ENCODE measurements around the gene ARHGAP31. TPM values are rescaled to one million over a fixed set of nuclear protein-coding genes. Genes with fewer than 3 reads are reported as not detected.

ARHGAP31 gene
- 1 to 10 TPM; 6.5 to 8.9 TPM for total RNA-seq

- Histone ChIP-seq H3K9ac (ENCODE audit: low read depth in 2 of 2, low read length in 2 of 2) (peak within 1 kb of the TSS; percentile 74 to 92), H3K27me3 (no peaks in the 10 kb centered on the region), H3K36me3 (no peaks in the 10 kb centered on the region), H3K9me3 (no peaks in the 10 kb centered on the region), H3K4me1 (no peaks in the 10 kb centered on the region), H3K4me3 (peak within 1 kb of the TSS; percentile 68), H3K27ac (peak within 1 kb of the TSS; percentile 89)
- intact Hi-C loops (cut with DNase I) = no loop called here
- TF ChIP-seq CTCF (IDR thresholded peaks at IDR 0.05) = no peak
- peak; percentile 64 for DNase-seq
Observed at GRCh38 chr3:119293871-119294695, at the start of gene ARHGAP31. TSS of gene ARHGAP31 (plus strand) at chr3:119294383. CDS start at chr3:119294905, 522 bp downstream.

GRCh38 chr3:119245778-119246177, 48.4 kb upstream of the ARHGAP31 start:
- no peak for TF ChIP-seq CTCF (IDR thresholded peaks at IDR 0.05)
- H3K9ac ChIP-seq (ENCODE audit: low read depth in 2 of 2, low read length in 2 of 2) = no peak overlapping the region
- H3K9me3 ChIP-seq = no peaks in the 10 kb centered on the region
- no peaks in the 10 kb centered on the region for H3K36me3 ChIP-seq
- H3K27ac ChIP-seq = no peak overlapping the region
- H3K4me1 ChIP-seq = no peaks in the 10 kb centered on the region
- intact Hi-C loops (cut with DNase I) = loop anchor here (10.0 kb wide), 1 partner anchor 361 kb away; no protein-coding TSS in a partner anchor
- H3K4me3 ChIP-seq = no peak overlapping the region
- no peaks in the 10 kb centered on the region for H3K27me3 ChIP-seq
- no peak for DNase-seq

GRCh38 chr3:119255214-119255613, 39.0 kb upstream of the ARHGAP31 start:
- Histone ChIP-seq H3K27ac (no peak overlapping the region), H3K4me3 (no peak overlapping the region), H3K9me3 (no peaks in the 10 kb centered on the region), H3K36me3 (no peaks in the 10 kb centered on the region), H3K27me3 (no peaks in the 10 kb centered on the region), H3K4me1 (no peaks in the 10 kb centered on the region), H3K9ac (ENCODE audit: low read depth in 2 of 2, low read length in 2 of 2) (no peak overlapping the region)
- no peak for TF ChIP-seq CTCF (IDR thresholded peaks at IDR 0.05)
- intact Hi-C loops (cut with DNase I) = no loop called here
- no peak for DNase-seq

GRCh38 chr3:119257111-119257510, 37.1 kb upstream of the ARHGAP31 start:
- intact Hi-C loops (cut with DNase I) = no loop called here
- peak overlapping the region; percentile 22 for H3K27ac ChIP-seq
- DNase-seq = no peak
- no peak overlapping the region for H3K9ac ChIP-seq (ENCODE audit: low read depth in 2 of 2, low read length in 2 of 2)
- no peaks in the 10 kb centered on the region for H3K36me3 ChIP-seq
- no peaks in the 10 kb centered on the region for H3K27me3 ChIP-seq
- H3K4me3 ChIP-seq = no peak overlapping the region
- no peak for TF ChIP-seq CTCF (IDR thresholded peaks at IDR 0.05)
- H3K4me1 ChIP-seq = no peaks in the 10 kb centered on the region
- no peaks in the 10 kb centered on the region for H3K9me3 ChIP-seq

- no peak overlapping the region for H3K4me3 ChIP-seq
- peak; percentile 59 for DNase-seq
- peak overlapping the region; percentile 22 for H3K27ac ChIP-seq
- no peaks in the 10 kb centered on the region for H3K36me3 ChIP-seq
- H3K9ac ChIP-seq (ENCODE audit: low read depth in 2 of 2, low read length in 2 of 2) = no peak overlapping the region
- no peak for TF ChIP-seq CTCF (IDR thresholded peaks at IDR 0.05)
- no peaks in the 10 kb centered on the region for H3K27me3 ChIP-seq
- no peaks in the 10 kb centered on the region for H3K9me3 ChIP-seq
- intact Hi-C loops (cut with DNase I) = no loop called here
- no peaks in the 10 kb centered on the region for H3K4me1 ChIP-seq
Observed at GRCh38 chr3:119257654-119258410, 36.4 kb upstream of the ARHGAP31 start.

All from colonic mucosa (tissue), 4 donors.